ENCODE data around the gene PCSK4.

Gene PCSK4

GRCh38 chr19:1467490-1468273 is 22.5 kb downstream of the PCSK4 start:
- TF ChIP-seq CTCF (conservative IDR thresholded peaks at IDR 0.05) (no peak), ZFX (IDR thresholded peaks at IDR 0.05) (no peak)
- peak overlapping the region; percentile 92 for H3K27ac ChIP-seq

GRCh38 chr19:1467215-1467489 is 23.0 kb downstream of the PCSK4 start:
- TF ChIP-seq CTCF (conservative IDR thresholded peaks at IDR 0.05): no peak; the same call in 1 of the 2 replicates
- no peak for TF ChIP-seq ZFX (IDR thresholded peaks at IDR 0.05)
- H3K27ac ChIP-seq: peak overlapping the region; percentile 92

GRCh38 chr19:1466461-1467214 is 23.5 kb downstream of the PCSK4 start:
- peak overlapping the region; percentile 92 for H3K27ac ChIP-seq
- TF ChIP-seq ZFX (IDR thresholded peaks at IDR 0.05) (no peak), CTCF (conservative IDR thresholded peaks at IDR 0.05) (no peak)

- TF ChIP-seq CTCF (conservative IDR thresholded peaks at IDR 0.05) (no peak; the same call in 1 of the 2 replicates), ZFX (IDR thresholded peaks at IDR 0.05) (no peak)
- no peak overlapping the region for H3K27ac ChIP-seq
Measured at GRCh38 chr19:1466018-1466460, 24.1 kb downstream of the PCSK4 start.

GRCh38 chr19:1465191-1466016 is 24.7 kb downstream of the PCSK4 start:
- no peak for TF ChIP-seq ZFX (IDR thresholded peaks at IDR 0.05)
- no peak for TF ChIP-seq CTCF (conservative IDR thresholded peaks at IDR 0.05)
- H3K27ac ChIP-seq: no peak overlapping the region

GRCh38 chr19:1461862-1462261 is 28.3 kb downstream of the PCSK4 start:
- TF ChIP-seq ZFX (IDR thresholded peaks at IDR 0.05) (no peak), CTCF (conservative IDR thresholded peaks at IDR 0.05) (no peak)
- H3K27ac ChIP-seq: no peak overlapping the region

Measured in C4-2B (cell line).